ENCODE measurements around the gene CCT4. TPM values are rescaled to one million over a fixed set of nuclear protein-coding genes. Genes with fewer than 3 reads are reported as not detected.

CCT4 gene
- 282 and 301 TPM in 2 replicates for total RNA-seq

DNA sequence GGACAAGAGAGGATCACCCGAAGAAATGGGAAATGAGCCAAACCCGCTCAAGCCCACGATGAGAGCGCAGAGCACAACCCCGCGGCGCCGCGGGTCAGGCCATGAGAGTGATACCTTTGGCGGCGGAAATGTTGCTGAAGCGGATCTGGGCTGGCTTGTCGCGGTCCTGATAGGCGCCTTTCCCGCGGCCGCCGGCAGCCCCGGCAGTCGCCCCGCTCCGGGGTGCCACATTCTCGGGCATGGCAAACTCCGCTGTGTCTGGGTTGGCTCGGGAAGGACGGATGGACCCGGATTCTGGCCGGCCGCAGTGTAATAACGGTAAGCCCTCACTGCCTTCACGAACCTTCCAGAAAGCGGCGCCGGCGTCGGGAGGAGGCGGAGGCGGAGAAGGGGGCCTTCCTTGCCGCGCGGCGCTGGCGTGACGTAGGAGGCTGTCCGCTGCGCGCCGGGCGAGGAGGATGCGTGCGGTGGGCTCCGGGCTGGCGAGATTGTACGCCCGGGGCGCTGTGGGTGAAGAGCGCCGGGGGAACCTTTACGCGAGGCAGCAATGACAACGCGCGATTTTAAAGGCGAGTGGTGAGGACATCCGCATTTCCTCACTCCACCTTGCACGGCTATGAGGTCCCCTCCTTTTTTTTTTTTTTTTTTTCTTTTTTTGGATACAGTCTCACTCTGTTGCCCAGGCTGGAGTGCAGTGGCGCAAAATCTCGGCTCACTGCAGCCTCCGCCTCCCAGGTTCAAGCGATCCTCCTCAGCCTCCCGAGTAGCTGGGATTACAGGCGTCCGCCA is at the start of gene CCT4:
CCT4 (minus strand) TSS at position 390 of the 789 bp plus-strand sequence; CDS start at position 241, 149 bp downstream.

DNA sequence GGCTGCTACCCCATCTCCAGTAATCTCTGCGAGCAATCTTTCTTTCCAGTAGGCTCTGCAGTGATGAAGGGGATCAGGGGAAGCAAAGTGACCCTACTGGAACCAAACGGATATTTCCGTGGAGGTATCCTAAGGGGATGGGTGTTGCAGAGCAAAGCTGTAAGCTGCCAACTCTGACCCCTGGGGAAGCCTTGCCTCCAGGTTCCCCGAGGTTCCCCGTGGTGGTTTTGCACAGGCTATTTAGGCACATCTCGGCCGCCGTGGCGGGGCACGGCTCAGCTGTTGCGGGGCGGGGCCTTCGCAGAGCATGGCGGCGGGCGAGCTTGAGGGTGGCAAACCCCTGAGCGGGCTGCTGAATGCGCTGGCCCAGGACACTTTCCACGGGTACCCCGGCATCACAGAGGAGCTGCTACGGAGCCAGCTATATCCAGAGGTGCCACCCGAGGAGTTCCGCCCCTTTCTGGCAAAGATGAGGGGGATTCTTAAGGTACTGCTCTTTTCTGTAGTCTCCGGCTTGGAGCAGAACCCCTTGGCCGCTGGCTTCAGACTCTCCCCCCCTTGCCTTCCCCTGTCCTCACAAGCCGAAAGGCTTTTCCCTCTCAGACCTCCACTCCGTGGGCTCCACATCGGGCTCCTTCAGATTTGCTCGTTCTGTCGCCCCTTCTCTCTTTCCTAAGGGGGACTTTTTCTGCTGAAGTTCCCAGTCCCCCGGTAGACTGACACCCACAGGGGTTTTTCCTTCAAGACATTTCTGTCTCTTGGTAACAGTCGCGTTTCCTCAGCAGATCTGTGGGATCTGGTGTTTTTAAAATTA is 17.1 kb upstream of the CCT4 start, which contains the start of gene COMMD1:
COMMD1 (plus strand) TSS at position 303 of the 814 bp plus-strand sequence; CDS start at position 308, 5 bp downstream.

GRCh38 chr2:61853847-61854563 is 34.5 kb downstream of the CCT4 start, which contains the start of gene FAM161A:
TSS of gene FAM161A (minus strand) at chr2:61854060. CDS start at chr2:61854041, 19 bp downstream.

Other genes with a start within 250 kb of the CCT4 start
- gene FAM161A, start 34.6 kb downstream of the CCT4 start, total RNA-seq = 1.3 and 3.8 TPM in 2 replicates
- gene COMMD1, start 17.0 kb upstream of the CCT4 start, total RNA-seq = 47.1 and 49.5 TPM in 2 replicates